GM18861 (cell line): ENCODE results near the gene BBX.
"Not testable (repeated sequence)": the region's sequence is repeated elsewhere in the genome, so short reads cannot be mapped to it uniquely, and the experiment has no call there.

Experiments used
- ATAC-seq: cut with Tn5 transposase; IDR thresholded peaks from one replicate; pipeline ENCODE4 v1.9.1; 2021; ENCODE audit not compliant: unreplicated experiment

BBX gene

GRCh38 chr3:107676469-107677309 lies 153.9 kb downstream of the BBX start:
- no peak for ATAC-seq

GRCh38 chr3:107679921-107680320 lies 157.2 kb downstream of the BBX start:
- ATAC-seq: no peak

- ATAC-seq: peak; percentile 54
Measured at GRCh38 chr3:107680698-107681097, 157.9 kb downstream of the BBX start.

DNA sequence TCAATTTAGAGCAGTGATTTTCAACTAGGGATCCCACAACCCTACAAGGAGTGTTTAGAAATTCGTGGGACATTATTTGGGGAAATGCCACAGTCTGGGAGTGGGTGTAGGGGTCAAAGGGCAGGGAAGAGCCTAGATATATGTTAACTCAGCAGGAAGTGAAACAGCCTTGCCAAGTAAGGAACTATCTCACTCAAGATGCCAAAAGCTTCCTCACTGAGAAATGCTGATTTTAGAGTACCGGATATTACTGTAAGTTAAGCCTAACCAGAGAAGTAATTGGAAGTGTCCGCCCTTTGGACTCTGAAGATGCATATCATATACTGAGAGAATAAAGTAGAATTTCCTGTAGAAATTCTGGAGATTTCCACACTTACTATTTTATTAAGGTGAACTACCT lies 158.6 kb downstream of the BBX start:
- no peak for ATAC-seq

DNA sequence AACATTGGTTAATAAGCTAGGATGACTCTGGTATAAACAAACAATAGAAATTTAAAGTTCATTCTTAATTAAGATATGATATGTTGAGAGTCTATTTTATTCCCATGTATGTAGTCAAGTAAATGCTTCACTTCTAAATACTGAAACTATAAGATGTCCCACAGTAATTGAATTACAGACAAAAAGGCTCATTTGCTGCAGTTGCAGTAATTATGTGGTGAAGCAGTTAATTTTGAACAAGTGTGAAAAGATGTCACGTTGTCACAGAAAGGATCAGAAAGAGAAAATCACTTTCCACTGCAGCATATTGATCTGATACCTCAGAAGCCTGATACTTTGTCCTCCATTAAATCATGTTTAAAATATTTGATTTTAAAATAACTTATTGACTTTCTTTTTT lies 159.8 kb downstream of the BBX start:
- ATAC-seq: no peak

- no peak for ATAC-seq
Measured at GRCh38 chr3:107683447-107683846, 160.7 kb downstream of the BBX start.

DNA sequence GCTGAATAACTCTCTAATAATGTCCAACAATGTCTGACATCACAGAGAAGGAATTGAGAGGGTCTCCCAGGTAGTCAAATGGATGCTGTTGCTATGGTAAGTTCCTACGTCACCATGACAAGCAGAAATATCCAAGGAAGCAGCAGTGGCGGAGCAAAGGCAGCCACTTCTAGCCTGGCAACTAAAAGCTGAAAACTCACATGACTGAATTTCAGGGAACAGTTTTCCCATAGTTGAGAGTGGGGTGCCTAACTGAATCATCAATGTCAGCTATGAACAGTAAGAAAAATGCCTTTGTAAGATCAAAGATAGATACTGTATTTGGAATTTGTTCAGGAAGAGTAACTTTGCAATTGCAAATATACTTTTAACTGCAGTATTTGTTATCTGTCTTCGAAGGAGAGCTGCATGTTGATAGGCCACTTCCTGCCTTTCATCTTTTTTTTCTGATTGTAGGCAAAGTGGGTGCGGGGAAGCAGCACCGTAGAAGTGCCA lies 161.7 kb downstream of the BBX start:
- ATAC-seq: no peak

- ATAC-seq: no peak
Measured at GRCh38 chr3:107685383-107685782, 162.6 kb downstream of the BBX start.

- ATAC-seq: no peak
Measured at GRCh38 chr3:107687056-107687581, 164.4 kb downstream of the BBX start.

DNA sequence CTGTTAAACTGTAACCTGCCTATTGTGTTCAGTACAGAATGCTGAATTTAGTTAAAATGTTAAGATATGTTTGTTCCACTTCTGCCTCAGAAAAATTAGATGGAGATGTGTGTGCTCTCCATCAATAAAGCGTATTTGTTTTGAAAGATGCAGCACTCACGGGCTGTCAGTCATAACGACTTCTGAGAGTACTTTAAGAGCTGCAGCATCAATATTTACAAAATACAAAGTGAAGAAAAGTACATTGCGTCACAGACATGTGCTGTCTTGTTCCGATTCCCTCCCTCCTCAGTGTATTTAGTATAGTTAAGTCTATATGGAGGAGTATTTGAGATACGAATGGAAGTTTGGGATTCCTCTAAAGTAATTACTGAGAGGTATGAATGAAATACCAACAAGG lies 166.6 kb downstream of the BBX start:
- ATAC-seq: no peak

DNA sequence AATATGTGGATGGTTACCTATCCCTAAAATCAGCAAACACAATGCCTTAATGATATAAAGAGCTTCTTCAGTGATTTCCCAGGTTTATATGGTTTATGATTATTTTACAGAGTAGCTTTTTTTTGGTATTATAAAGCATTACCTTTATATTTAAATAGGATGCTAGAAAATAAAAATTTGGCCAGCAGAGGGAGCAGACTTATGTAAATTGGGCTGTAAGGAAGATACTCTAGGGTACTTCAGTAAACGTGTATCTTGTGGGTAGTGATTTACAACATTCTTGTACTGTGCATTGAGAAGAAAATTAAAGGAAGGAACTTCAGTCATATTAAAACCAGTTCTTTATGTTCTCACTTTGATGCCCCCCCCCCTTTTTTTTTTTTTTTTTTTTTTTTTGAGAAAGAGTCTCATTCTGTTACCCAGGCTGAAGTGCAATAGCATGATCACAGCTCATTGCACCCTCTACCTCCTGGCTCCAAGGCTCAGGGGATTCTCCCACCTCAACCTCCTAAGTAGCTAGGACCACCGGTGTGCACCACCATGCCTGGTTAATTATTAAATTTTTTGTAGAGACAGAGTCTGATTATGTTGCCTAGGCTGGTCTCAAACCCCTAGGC lies 167.9 kb downstream of the BBX start:
- no peak for ATAC-seq

DNA sequence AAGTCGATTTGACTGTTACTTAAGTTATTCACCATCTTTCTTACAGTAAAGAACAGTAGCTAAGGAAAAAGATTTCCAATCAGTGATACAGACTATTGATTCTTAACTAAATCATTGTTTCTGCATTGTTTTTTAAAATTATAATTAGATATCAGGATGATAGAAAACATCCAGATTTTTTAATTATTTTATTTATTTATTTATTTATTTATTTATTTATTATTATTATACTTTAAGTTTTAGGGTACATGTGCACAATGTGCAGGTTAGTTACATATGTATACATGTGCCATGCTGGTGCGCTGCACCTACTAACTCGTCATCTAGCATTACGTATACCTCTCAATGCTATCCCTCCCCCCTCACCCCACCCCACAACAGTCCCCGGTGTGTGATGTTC lies 169.2 kb downstream of the BBX start:
- ATAC-seq: not testable (repeated sequence)

- not testable (repeated sequence) for ATAC-seq
Measured at GRCh38 chr3:107697348-107697747, 174.6 kb downstream of the BBX start.

GRCh38 chr3:107697855-107698254 lies 175.1 kb downstream of the BBX start:
- ATAC-seq: not testable (repeated sequence)

DNA sequence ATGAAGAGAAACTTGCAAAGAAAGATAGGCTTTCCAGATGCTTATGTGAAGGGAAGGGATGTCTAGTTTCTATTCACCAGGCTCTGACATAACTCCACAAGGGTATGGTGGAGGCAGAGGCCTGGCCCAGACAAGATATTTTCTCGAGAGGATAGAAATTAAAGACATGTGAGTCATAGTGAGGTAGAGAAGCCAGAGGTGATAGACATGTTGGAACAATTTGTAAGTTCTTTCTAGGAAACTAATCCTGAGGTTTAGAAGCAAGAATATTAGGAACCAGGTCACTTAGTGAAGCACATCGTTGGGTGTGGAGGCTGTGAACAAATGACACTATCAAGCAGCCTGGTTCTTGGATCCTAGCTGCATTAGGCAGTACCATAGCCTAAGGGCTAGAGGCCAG lies 176.9 kb downstream of the BBX start:
- no peak for ATAC-seq

DNA sequence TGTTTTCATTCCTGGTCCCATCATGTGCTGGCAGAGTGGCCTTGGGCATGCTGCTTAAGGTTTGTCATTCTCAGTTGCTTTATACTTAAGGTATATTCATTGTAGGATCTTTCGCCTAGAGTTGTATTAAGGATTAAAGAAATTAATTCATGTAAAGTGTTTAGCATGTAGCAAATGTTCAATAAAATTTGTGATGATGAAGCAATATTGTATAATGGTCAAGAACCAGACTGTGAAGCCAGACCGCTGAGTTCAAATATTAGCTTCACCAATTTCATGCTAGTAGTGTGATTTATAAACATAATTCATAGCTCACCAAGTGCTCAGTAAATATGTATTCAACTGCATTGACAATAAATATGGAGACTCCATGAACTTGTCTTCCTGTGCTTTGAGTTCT lies 178.5 kb downstream of the BBX start:
- no peak for ATAC-seq

DNA sequence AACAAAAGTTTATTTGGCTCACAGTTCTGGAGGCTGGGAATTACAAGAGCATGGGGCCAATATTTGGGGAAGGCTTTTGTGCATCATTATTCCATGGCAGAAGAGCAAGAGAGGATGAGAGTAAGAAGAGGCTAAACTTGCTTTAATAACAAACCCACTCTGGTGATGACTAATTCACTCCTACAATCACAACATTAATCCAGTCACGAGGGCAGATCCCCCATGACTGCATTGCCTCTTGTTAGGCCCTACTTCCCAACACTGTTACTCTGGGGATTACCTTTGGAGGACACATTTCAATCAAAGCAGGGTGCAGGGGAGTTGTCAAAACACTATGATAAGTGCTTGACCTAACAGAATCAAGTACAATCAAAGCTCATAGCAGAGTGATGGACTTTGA lies 181.7 kb downstream of the BBX start:
- no peak for ATAC-seq

- no peak for ATAC-seq
Measured at GRCh38 chr3:107705046-107705445, 182.3 kb downstream of the BBX start.

DNA sequence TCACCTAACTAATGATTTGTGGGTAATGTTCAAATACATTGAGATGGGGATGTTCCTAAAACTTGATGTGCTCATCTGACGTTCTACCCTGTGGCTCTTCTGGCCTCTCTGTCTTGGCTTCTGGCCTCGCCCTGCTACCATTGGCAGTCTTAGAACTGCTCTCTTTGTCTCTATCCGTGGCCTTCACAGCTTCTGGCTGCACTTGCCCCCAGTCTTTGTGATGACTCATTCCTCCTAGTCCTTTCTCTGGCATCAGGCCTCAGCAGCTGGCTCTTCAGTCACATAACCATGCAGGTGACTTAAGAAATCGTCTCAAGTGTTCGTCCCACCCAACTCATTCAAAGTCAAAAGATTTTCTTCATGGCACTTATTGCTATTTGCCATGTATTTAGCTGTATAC lies 188.1 kb downstream of the BBX start:
- no peak for ATAC-seq

GRCh38 chr3:107716734-107717133 lies 194.0 kb downstream of the BBX start:
- ATAC-seq: no peak

- no peak for ATAC-seq
Measured at GRCh38 chr3:107718547-107718946, 195.8 kb downstream of the BBX start.

- ATAC-seq: no peak
Measured at GRCh38 chr3:107727102-107727501, 204.3 kb downstream of the BBX start.
